GM19193 (cell line): ENCODE data around the gene GRPEL1.

ENCODE experiments used
- POLR2A ChIP-seq: IDR thresholded peaks from 4 replicates; pipeline ENCODE4 v1.6.1; 2011; ENCODE audit not compliant: insufficient read depth, insufficient read length; ENCODE audit errors: extremely low read depth

The GRPEL1 gene

GRCh38 chr4:7044137-7044930, 23.5 kb downstream of the GRPEL1 start:
- TF ChIP-seq POLR2A, result no peak

- TF ChIP-seq POLR2A, result peak; percentile 47
These were observed 24.4 kb downstream of the GRPEL1 start, which contains the start of gene TADA2B for GRCh38 chr4:7043284-7044136. Gene TADA2B (plus strand): TSS chr4:7043372. CDS start chr4:7043580, 208 bp downstream.

DNA sequence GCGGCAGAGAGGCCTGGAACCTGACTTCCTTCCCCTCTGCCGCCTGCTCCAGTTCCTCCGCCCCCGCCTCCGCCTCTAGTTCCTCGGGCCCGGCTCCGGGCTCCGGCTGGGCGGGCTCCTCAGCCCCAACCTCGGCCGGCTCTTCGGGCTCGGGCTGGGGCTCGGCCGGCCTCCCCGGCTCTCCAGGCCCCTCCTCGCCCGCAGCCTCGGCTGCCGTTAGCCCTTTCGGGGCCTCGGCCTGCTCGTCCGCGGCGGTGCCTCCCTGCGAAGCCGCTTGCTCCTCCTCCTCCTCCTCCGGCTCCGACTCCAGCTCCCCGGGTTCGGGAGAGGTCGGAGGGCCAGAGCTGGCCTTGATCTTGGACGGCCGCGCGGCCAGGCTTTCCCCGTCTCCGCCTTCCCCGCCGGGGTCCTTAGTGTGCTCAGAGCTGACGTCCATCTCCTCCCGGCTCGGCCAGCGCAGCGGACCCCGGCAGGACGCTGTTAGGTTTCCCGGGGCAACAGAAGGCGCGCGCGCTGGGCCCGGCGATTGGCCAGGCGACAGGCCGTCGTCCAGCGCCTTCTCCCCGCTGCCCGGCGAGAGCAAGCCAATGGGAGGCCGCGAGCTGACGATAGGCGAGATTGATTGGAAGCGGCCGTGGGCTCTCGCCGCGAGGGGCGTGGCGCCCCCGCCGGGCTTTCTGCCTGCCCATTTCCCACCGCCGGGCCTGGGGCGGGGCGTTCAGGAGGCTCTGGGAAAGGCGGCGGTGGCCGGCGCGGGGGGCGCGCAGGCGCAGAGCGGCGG, 25.2 kb downstream of the GRPEL1 start:
- TF ChIP-seq POLR2A, result no peak

DNA sequence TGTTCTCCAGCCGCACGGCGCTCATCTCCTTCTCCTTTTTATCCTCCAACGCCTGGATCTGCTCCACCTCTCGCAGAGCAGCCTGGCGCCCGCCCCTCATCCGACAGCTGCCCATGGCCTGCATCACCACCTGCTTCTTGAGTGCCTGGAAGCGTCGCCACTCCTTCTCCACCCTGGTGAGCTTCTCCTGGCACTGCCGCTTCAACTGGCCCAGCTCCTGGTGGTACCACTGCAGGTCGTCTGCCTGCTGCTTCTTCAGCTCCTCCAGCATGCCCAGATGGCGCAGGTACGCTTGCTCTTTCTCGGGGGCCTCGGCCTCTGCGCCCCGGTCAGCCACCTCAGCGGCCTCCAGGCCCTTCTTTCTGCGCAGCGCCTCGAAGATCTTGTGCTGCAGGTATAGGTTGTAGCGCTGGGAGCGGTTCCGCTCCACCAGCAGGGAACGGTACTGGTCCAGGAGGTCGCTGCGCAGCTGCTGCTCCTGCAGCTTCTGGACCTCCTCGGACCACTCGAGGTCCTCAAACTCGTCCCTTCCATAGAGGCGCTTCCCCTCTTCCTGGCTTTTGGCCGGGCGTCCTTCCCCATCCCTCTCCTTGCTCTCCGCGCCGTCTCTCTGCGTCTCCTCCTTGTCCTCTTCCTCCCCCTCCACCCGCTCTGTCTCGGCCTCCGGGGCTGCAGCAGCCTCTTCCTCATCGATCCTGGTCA, 25.9 kb downstream of the GRPEL1 start:
- no peak for TF ChIP-seq POLR2A

GRCh38 chr4:7041246-7041645, 26.6 kb downstream of the GRPEL1 start:
- TF ChIP-seq POLR2A, result no peak

GRCh38 chr4:7040765-7041164, 27.1 kb downstream of the GRPEL1 start:
- no peak for TF ChIP-seq POLR2A

DNA sequence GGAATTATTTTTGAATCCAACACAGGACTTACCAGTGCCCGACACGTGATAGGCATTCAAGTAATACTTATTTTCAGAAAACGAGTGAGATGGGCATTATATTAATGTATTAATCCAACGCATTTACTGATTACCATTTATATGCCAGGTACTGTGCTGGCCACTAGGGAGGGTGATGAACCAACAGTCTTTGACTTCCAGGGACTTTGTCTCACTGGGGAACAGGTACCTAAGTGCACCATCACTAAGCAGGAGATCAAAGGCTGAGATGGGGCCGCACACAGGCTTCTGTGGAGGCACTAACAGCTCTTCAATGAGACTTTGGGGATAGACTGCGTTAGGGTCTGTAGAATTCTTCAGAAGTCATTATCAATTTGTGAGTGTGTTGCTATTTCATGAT, 30.4 kb downstream of the GRPEL1 start:
- TF ChIP-seq POLR2A, result no peak

DNA sequence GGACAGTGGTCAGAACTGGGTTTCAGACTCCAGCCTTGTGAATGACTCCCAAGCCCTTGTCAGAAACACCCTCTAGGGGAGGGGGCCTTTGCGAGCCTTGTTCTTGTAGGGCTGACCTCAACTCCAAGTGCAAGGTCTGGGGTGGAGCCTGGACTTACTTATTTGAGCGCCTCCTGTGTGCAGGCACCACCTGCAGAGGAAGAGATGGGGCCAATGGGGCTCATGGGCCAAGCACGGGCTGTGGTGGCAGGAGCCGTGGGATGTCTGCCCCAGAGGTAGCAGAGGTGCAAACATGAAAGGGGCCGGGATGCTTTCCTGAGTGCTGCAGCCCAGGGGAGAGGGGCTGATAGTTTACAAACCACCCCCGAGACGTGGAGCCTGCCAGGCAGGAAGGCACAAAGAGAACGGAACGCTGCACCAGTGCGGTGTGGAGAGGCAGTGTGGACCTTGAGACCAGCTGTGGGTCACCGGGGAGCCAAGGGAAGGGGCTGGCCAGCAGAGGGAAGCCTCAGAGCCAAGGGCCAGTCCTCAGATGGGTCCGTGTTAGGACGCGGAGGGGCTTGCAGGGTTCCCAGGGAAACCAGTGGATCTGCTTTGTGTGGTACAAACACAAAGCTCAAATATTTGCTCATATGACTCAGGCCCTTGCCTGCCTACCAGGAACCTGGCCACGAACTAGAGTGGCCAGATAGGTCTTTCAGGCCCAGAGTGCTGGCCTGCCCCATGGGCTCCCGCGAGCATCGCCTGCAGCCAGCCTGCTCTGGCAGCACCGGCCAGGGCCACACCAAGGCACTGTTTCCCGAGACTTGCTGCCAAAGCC, 33.4 kb downstream of the GRPEL1 start:
- TF ChIP-seq POLR2A, result no peak

DNA sequence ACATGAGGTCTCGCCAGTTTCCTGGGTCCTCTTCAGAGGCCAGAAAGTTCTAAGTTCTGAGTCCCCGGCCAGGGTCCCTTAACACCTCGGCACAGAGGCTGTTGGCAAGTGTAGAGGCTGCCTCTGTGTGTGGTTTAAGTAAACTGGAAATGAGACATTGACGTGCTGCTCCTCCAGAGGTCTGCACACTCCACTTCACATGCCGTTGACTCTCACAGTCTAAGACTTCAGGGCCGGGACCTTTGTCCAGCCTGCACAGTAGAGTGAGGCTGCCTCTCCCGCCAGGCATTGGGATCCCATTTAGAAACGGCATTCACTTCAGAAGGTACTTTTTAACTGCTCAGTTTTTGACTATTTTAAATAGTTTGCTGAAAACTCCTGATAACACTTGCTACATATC, 35.3 kb downstream of the GRPEL1 start:
- no peak for TF ChIP-seq POLR2A

DNA sequence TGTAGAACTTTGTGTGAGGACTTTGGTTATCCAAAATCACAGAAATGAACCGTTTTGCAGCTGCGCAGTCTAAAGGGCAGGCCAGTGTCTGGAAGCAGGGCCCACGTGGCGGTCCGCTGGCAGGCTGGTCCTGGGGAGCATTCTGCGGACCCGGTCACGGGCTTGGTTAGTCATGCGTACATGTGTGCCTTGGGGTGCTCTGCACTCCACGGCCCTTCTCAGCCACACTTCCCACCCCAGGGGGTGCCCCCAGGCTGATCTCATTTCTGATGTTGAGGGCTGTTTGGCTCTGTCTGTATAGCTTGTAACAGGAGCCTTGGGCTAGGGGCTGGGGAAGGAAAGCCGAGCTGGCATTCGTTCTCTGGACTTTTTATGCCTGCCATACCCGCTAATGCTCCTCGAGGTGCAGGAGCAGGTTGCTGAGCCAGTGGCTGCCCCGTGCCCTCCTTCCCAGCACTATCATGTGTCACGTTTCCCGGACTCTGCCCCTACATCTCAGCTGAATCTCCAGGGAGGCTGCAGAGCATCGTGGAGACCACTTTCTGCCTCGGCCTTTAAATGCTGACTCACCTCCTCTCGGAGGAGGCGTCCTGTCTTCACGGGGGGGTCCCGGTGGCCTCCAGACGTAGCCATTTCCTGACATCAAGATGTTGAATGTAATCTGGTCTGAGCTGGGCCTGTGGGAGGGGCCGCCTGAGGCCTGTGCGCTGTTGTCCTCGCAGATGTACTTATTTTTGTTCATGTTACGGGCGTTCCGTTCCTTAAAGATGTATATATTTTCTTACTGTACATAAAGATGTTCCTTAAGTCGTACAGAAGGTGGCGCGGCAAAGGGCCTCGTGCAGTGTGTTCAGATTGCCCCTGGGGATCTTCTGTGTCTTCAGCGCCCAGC, 36.1 kb downstream of the GRPEL1 start:
- no peak for TF ChIP-seq POLR2A

DNA sequence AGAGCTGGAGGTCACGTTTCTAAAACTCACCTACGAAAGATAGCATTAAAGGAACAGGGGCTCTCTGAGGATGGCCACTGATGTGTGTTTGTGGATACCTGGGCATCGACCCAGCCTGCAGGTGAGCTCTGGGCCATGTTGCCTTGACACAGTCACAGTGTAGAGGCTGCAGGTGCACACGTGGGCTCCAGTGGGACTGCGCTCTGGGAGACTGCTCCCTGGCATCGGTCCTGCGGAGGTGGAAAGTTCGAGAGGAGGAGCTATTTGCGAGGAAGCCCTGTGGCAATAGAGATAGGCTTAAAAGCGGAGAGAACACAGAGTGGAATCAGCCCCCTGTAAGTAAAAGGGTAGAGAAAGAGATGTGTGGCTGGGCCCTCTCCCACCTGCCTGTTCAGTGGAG, 37.0 kb downstream of the GRPEL1 start:
- no peak for TF ChIP-seq POLR2A

- no peak for TF ChIP-seq POLR2A
These were observed 37.9 kb downstream of the GRPEL1 start for GRCh38 chr4:7029921-7030320.

- TF ChIP-seq POLR2A, result no peak
These were observed 38.7 kb downstream of the GRPEL1 start for GRCh38 chr4:7029212-7029611.
